Stimulated activated CD8-positive, alpha-beta memory T cell treated with anti-CD3 and anti-CD28 coated beads, Interleukin-15, amount 100 ng/mL, for 24 hours (primary cell): Measurements from ENCODE around the gene STARD10.
"Not testable (repeated sequence)": the region's sequence is repeated elsewhere in the genome, so short reads cannot be mapped to it uniquely, and the experiment has no call there.

Source experiments
- DNase-seq: peaks from one replicate; pipeline ENCODE4 v3.0.0-alpha.2; 2020; ENCODE audit warnings: low read depth

Gene STARD10

GRCh38 chr11:72793425-72794367 is at the start of gene STARD10:
TSS of gene STARD10 (minus strand) at chr11:72794047. CDS start at chr11:72781181, 12,866 bp downstream.
- DNase-seq, result peak; percentile 85

GRCh38 chr11:72842653-72843330 is 48.9 kb upstream of the STARD10 start:
- DNase-seq, result no peak

- no peak for DNase-seq
Measured at GRCh38 chr11:72842126-72842525, 48.3 kb upstream of the STARD10 start.

- DNase-seq, result no peak
Measured at GRCh38 chr11:72841397-72841796, 47.5 kb upstream of the STARD10 start.

- no peak for DNase-seq
Measured at GRCh38 chr11:72840780-72841179, 46.9 kb upstream of the STARD10 start.

- DNase-seq, result no peak
Measured at GRCh38 chr11:72838691-72839305, 45.0 kb upstream of the STARD10 start.

- DNase-seq, result no peak
Measured at GRCh38 chr11:72836111-72836510, 42.3 kb upstream of the STARD10 start.

- no peak for DNase-seq
Measured at GRCh38 chr11:72834905-72835304, 41.1 kb upstream of the STARD10 start.

- no peak for DNase-seq
Measured at GRCh38 chr11:72833811-72834493, 40.1 kb upstream of the STARD10 start.

GRCh38 chr11:72833083-72833733 is 39.4 kb upstream of the STARD10 start:
- DNase-seq, result no peak

- DNase-seq, result no peak
Measured at GRCh38 chr11:72832301-72833082, 38.6 kb upstream of the STARD10 start.

GRCh38 chr11:72831521-72832300 is 37.9 kb upstream of the STARD10 start:
- DNase-seq, result no peak

- no peak for DNase-seq
Measured at GRCh38 chr11:72829884-72830533, 36.2 kb upstream of the STARD10 start.

GRCh38 chr11:72829178-72829577 is 35.3 kb upstream of the STARD10 start:
- DNase-seq, result no peak

- no peak for DNase-seq
Measured at GRCh38 chr11:72828692-72829101, 34.9 kb upstream of the STARD10 start.

- DNase-seq, result no peak
Measured at GRCh38 chr11:72828081-72828567, 34.3 kb upstream of the STARD10 start.

- DNase-seq, result not testable (repeated sequence)
Measured at GRCh38 chr11:72827656-72828055, 33.8 kb upstream of the STARD10 start.

GRCh38 chr11:72826942-72827480 is 33.2 kb upstream of the STARD10 start:
- no peak for DNase-seq
